H1 (cell line): ENCODE data around the gene ZNF831. TPM values are rescaled to one million over a fixed set of nuclear protein-coding genes. Genes with fewer than 3 reads are reported as not detected.

Experiments used
- RFX5 ChIP-seq: IDR thresholded peaks from 2 replicates; pipeline ENCODE4 v1.6.1; 2011; ENCODE audit warnings: low read depth, low read length, improper control_type of control experiment, borderline replicate concordance
- USF2 ChIP-seq: IDR thresholded peaks from 2 replicates; pipeline ENCODE4 v1.6.1; 2011; ENCODE audit warnings: low read length, improper control_type of control experiment
- polyA plus RNA-seq, 7 experiments: library from polyadenylated mRNA; depleted of rRNA in 3 of 7; stranded (reverse) in 5 of 7; unstranded in 2 of 7; fragments of >200 nt in 5 of 7; fragments of 200-250 nt in 2 of 7; gene quantifications; 1 replicate in 5 of 7; 2 replicates in 1 of 7; 4 replicates in 1 of 7; pipeline versions ENCODE4 v1.2.1 to v1.2.3, GENCODE V29; 2011 to 2013; ENCODE audit warnings: missing spikeins in 2 of 7, mixed read lengths in 2 of 7
- total RNA-seq: library from RNA; stranded (reverse); fragmentation: NEBNext Ultra II Directional; extraction: Animal tissue kit (Norgen Biotek cat#: 25700); gene quantifications from 2 replicates; pipeline ENCODE4 v1.2.1, GENCODE V29; 2021
- TF ChIP-seq, protein P1 (sequence below), 3 experiments: IDR thresholded peaks; 1 replicate in 2 of 3; 2 replicates in 1 of 3; pipeline versions ENCODE4 v1.5.1 to v1.6.1; 2011; ENCODE audit warnings: low read length in 3 of 3, mild to moderate bottlenecking in 3 of 3, inconsistent platforms in 2 of 3, low read depth in 1 of 3, moderate library complexity in 1 of 3; ENCODE audit not compliant: insufficient read depth in 1 of 3; ENCODE audit errors: control extremely low read depth in 1 of 3

ZNF831 gene
- total and polyA plus RNA-seq, 2 of the 8 experiments (the other 6 are each of a cell fraction or from before 2014, with no cell fraction given), result not detected

DNA sequence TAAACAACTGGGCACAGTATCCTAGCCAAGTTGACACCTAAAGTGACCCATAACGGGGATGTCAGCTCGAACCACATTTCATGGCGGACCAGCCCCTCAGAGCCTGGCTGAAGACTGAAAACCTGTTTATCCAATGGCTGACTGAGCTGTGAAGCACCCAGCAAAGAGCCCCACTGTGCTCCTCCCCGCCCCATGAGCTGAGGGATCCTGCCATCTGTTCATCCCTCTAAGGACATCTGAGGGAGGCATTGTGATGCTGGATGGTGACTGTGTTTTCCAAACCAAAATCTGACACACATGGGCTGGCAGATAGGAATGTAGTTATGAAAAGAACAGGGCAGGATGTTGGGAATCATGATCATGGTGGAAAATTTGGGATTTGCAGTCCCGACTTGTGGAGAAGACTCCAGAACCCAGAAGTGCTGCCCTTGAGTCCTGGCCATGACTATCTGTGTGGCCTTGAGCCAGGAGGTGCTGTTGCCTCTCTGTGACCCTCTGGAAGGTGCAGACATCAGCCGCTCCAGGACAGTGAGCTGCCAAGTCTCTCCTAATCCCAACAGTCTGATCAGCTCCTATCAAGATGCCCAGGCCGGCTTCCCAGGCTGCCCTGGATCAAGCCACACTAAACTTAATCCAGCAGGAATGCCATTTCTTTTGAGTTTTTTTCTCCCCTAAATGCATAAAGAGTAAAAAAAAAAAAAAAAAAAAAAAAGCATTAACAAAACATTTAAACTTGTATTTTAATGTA is 142.5 kb downstream of the ZNF831 start (continued):
- TF ChIP-seq, protein P1, sequence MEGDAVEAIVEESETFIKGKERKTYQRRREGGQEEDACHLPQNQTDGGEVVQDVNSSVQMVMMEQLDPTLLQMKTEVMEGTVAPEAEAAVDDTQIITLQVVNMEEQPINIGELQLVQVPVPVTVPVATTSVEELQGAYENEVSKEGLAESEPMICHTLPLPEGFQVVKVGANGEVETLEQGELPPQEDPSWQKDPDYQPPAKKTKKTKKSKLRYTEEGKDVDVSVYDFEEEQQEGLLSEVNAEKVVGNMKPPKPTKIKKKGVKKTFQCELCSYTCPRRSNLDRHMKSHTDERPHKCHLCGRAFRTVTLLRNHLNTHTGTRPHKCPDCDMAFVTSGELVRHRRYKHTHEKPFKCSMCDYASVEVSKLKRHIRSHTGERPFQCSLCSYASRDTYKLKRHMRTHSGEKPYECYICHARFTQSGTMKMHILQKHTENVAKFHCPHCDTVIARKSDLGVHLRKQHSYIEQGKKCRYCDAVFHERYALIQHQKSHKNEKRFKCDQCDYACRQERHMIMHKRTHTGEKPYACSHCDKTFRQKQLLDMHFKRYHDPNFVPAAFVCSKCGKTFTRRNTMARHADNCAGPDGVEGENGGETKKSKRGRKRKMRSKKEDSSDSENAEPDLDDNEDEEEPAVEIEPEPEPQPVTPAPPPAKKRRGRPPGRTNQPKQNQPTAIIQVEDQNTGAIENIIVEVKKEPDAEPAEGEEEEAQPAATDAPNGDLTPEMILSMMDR (IDR thresholded peaks at IDR 0.05; ENCODE audit: control extremely low read depth in 1 of 3, insufficient read depth in 1 of 3, low read depth in 1 of 3, low read length in 3 of 3), result no peak
- TF ChIP-seq RFX5 (no peak), USF2 (no peak)
- TF ChIP-seq, all 59 proteins: peak for 0
